Measurements from ENCODE around the gene CCT4.
A peak's percentile ranks its signal among the peaks of the same experiment; 100 is the strongest.
"Not testable (repeated sequence)": the region's sequence is repeated elsewhere in the genome, so short reads cannot be mapped to it uniquely, and the experiment has no call there.

CCT4 gene

DNA sequence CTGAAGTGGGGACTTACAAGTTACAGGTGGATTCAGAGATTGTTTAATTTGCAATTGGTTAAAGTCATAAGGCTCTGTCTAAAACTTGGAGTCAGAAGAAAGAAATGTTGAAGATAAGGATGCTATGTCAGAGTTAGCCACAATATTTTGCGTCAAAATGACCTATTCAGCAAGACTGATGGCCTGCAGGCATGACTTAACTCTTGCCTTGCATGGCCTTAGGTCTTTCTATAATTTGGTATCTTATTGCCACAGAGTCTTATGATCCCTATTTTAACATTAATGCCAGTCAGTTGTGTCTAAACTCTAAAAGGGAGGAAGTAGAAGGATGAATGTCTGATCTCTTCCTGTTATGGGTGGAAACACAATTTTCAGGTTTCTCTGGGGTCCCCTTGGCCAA lies 11.8 kb upstream of the CCT4 start:
- TF ChIP-seq, protein P1, sequence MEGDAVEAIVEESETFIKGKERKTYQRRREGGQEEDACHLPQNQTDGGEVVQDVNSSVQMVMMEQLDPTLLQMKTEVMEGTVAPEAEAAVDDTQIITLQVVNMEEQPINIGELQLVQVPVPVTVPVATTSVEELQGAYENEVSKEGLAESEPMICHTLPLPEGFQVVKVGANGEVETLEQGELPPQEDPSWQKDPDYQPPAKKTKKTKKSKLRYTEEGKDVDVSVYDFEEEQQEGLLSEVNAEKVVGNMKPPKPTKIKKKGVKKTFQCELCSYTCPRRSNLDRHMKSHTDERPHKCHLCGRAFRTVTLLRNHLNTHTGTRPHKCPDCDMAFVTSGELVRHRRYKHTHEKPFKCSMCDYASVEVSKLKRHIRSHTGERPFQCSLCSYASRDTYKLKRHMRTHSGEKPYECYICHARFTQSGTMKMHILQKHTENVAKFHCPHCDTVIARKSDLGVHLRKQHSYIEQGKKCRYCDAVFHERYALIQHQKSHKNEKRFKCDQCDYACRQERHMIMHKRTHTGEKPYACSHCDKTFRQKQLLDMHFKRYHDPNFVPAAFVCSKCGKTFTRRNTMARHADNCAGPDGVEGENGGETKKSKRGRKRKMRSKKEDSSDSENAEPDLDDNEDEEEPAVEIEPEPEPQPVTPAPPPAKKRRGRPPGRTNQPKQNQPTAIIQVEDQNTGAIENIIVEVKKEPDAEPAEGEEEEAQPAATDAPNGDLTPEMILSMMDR (conservative IDR thresholded peaks at IDR 0.05): no peak
- no peak for TF ChIP-seq ZFX (IDR thresholded peaks at IDR 0.05)
- no peak overlapping the region for H3K27ac ChIP-seq

DNA sequence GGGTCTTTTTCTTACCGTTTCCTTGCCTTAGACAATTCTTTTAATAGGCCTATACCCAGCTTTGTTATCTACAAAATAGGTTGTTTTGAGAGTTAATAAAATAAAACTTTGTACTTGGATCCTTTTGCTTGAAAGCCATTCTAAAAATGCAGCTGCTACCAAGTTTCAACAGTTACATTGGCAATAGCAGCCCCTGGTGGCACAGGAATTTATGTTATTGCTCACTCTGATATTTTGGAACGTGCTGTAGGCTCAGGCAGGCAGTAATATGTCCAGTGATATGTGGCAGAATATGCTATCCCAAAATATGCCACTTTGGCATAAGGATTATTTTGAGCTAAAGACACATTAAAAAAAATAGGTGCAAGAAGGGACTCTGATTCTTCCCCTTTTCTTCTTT lies 10.4 kb upstream of the CCT4 start:
- no peak overlapping the region for H3K27ac ChIP-seq
- no peak for TF ChIP-seq ZFX (IDR thresholded peaks at IDR 0.05)
- TF ChIP-seq, protein P1 (conservative IDR thresholded peaks at IDR 0.05): peak; percentile 38

DNA sequence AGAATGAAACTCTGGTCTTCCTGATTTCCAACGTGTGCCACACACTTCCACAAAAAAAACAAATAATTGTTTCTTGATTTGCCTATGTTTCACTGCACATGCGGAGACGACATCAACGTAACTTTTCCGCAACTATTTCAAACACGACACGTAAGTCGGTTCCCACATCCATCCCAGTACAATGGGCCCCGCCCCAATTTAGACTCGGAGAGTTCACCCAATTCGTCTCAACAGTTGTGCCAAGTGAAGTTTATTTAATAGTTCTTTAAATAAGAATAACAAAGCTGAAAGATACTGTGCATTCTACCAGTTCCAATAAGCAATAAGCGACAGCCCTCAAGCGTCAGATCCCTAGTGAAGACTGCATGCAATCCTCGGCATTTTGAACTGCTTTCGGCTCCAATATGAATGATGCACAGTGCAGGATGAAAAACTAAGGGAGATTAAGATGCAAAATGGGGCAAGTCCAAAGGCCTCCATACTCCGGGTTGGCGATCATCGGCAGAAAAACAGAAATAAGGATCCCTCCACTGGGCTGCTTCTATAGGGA lies 664 bp downstream of the CCT4 start:
- TF ChIP-seq, protein P1 (conservative IDR thresholded peaks at IDR 0.05): no peak

DNA sequence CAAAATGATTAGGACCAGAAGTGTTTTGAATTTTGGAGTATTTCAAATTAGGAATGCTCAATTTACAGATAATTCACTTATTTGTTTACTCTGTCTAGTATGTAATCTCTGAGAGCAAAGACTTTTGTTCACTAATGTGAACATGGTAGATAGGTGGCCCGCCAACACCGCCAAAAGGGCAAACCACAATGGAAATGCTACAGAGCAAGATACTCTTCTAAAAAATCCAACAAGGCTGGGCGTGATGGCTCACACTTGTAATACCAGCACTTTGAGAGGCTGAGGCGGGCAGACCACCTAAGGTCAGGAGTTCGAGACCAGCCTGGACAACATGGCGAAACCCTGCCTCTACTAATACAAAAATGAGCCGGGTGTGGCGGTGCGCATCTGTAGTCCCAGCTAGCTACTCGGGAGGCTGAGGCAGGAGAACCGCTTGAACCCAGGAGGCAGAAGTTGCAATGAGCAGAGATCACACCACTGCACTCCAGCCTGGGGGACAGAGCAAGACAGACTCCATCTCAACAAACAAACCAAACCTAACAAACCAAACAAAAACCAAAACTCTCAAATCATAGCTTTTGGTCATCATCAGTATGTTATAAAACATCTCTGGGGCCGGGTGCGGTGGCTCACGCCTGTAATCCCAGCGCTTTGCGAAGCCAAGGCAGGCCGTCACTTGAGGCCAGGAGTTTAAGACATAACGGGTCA lies 2.4 kb downstream of the CCT4 start:
- TF ChIP-seq ZFX (IDR thresholded peaks at IDR 0.05): no peak
- TF ChIP-seq, protein P1 (conservative IDR thresholded peaks at IDR 0.05): no peak
- no peak overlapping the region for H3K27ac ChIP-seq

More for the DNA sequence above, 664 bp downstream of the CCT4 start:
- peak overlapping the region; percentile 96 for H3K27ac ChIP-seq

DNA sequence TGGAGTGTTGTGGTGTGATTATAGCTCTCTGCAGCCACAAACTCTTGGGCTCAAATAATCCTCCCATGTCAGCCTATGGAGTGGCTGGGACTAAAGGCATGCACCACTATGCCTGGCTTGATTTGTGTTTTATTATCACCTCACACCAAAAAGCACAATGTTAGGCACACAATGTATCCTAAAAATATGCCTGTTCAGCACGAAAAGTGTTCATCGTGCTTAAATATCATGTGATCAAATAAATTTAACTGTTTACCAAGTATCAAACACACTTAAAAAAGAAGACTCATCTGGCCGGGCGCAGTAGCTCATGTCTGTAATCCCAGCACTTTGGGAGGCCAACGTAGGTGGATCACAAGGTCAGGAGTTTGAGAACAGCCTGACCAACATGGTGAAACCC lies 5.6 kb downstream of the CCT4 start:
- H3K27ac ChIP-seq: no peak overlapping the region
- TF ChIP-seq, protein P1 (conservative IDR thresholded peaks at IDR 0.05): no peak
- TF ChIP-seq ZFX (IDR thresholded peaks at IDR 0.05): no peak

DNA sequence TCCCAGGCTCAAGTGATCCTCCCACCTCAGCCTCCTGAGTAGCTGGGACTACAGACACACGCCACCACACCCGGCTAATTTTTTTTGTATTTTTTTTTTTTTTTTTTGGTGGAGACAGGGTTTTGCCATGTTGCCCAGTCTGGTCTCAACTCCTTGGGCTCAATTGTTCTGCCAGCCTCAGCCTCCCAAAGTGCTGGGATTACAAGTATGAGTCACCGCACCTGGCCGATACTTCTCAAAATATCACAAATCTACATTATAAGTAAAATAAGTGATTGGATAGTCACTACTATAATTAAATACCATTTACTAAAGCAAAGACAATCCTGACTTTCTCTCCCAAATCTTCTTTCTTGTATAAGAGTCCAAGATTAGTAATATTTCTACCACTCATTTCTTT lies 9.1 kb downstream of the CCT4 start:
- H3K27ac ChIP-seq: not testable (repeated sequence)

DNA sequence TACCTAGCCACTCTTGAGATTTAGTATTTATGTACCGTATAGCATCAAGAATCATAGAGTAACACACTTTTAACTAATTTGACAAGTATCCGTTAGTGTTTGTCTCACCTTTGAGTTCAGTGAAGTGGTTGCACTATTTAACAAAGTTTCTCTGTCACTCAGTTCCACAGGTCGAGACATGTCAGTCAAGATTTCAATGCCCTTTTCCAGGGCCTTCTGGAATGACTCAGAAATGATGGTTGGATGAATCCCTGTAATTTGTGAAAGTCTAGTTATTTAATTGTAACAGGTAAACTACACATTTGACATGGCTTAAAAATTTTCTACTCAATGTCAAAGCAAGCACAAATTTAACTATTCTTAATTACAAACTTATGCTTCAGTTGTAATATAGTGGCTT lies 9.7 kb downstream of the CCT4 start:
- TF ChIP-seq ZFX (IDR thresholded peaks at IDR 0.05): no peak
- TF ChIP-seq, protein P1 (conservative IDR thresholded peaks at IDR 0.05): no peak
- no peak overlapping the region for H3K27ac ChIP-seq

Measured in C4-2B (cell line).